Stomach (tissue), 4 donors: Measurements from ENCODE around the gene TBC1D16.

Experiments used
- CTCF ChIP-seq, 7 experiments: fragments of 450-650 bp in 4 of 7; fragments of 200-600 bp in 3 of 7; sonication (generic) in 3 of 7; IDR thresholded peaks; one replicate each; pipeline ENCODE4 v1.5.1; 2016 to 2019; ENCODE audit warnings: antibody characterized with exemption in 7 of 7, control low read depth in 2 of 7, mild to moderate bottlenecking in 1 of 7
- POLR2A ChIP-seq, 4 donors: fragments of 450-650 bp; IDR thresholded peaks; one replicate each; pipeline ENCODE4 v1.6.1; 2016; ENCODE audit warnings: antibody characterized with exemption in 4 of 4, control low read depth in 2 of 4, mild to moderate bottlenecking in 1 of 4, moderate library complexity in 1 of 4

- TF ChIP-seq CTCF (IDR thresholded peaks at IDR 0.05) (no peak), POLR2A (IDR thresholded peaks at IDR 0.05) (no peak)
Measured at GRCh38 chr17:79982986-79983385, 52.7 kb downstream of the TBC1D16 start.
